ENCODE data around the gene NSUN2. TPM values are rescaled to one million over a fixed set of nuclear protein-coding genes. Genes with fewer than 3 reads are reported as not detected.

NSUN2 gene
- total RNA-seq, 2 experiments from 2014 or later = 48.3 to 50.8 TPM

- POLR2A ChIA-PET = no interaction called here
Measured at GRCh38 chr5:6570530-6570929, 62.3 kb downstream of the NSUN2 start.

DNA sequence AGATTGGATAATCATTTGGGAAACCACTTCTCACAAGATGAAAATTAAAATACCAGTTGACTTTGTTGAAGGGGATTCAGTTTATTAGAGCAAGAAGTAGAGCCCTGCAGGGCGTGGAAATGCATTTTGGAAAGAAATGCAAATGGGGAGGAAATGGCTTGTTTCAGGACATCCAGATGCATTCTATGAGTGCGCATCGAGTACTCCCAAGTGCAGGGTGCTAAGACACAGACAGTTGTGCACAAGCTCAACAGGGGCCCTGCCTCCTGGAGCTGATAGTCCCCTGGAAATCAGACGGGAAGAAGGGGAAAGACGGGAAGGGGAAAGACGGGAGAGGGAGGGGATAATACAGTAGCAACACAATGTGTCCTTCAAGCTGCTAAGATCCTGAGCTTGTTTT lies 64.0 kb downstream of the NSUN2 start:
- H3K27me3 ChIP-seq (ENCODE audit: control insufficient read depth in 1 of 2, insufficient read depth in 2 of 2, low read length in 2 of 2) = peaks cover 10 to 17% of the 10 kb centered on the region in 2 experiments
- no peaks in the 10 kb centered on the region for H3K36me3 ChIP-seq (ENCODE audit: insufficient read depth, low read length)
- Mint-ChIP-seq H3K4me3 (no peak overlapping the region), H3K9me3 (no peaks in the 10 kb centered on the region), H3K27ac (no peak overlapping the region), H3K36me3 (ENCODE audit: low read depth) (no peaks in the 10 kb centered on the region), H3K4me1 (ENCODE audit: low read depth) (no peaks in the 10 kb centered on the region), H3K27me3 (peaks cover 55% of the 10 kb centered on the region)
- DNase-seq (no peak), ATAC-seq (ENCODE audit: poor library complexity) (no peak)
- H3K4me3 ChIP-seq (ENCODE audit: low read length) = no peak overlapping the region
- ChIA-PET POLR2A (no interaction called here), CTCF (no interaction called here)
- intact Hi-C loops (cut with DNase I, micrococcal nuclease) = no loop called here
- H3K9me3 ChIP-seq (ENCODE audit: control insufficient read depth in 1 of 2, insufficient read depth in 1 of 2, low read length in 2 of 2) = no peaks in the 10 kb centered on the region
- H3K4me1 ChIP-seq (ENCODE audit: insufficient read depth, low read length) = no peaks in the 10 kb centered on the region
- H3K27ac ChIP-seq (ENCODE audit: low read depth in 1 of 2, low read length in 2 of 2) = no peak overlapping the region
- TF ChIP-seq CTCF (IDR thresholded peaks at IDR 0.05) = no peak

More at GRCh38 chr5:6570530-6570929, 62.3 kb downstream of the NSUN2 start:
- Histone ChIP-seq H3K36me3 (ENCODE audit: insufficient read depth, low read length) (no peaks in the 10 kb centered on the region), H3K27ac (ENCODE audit: low read depth in 1 of 2, low read length in 2 of 2) (no peak overlapping the region), H3K27me3 (ENCODE audit: control insufficient read depth in 1 of 2, insufficient read depth in 2 of 2, low read length in 2 of 2) (peaks cover 14 to 17% of the 10 kb centered on the region in 2 experiments), H3K9me3 (ENCODE audit: control insufficient read depth in 1 of 2, insufficient read depth in 1 of 2, low read length in 2 of 2) (no peaks in the 10 kb centered on the region), H3K4me1 (ENCODE audit: insufficient read depth, low read length) (no peaks in the 10 kb centered on the region), H3K4me3 (ENCODE audit: low read length) (no peak overlapping the region)
- DNase-seq = no peak
- Mint-ChIP-seq H3K27me3 (peaks cover 57% of the 10 kb centered on the region), H3K9me3 (no peaks in the 10 kb centered on the region), H3K4me1 (ENCODE audit: low read depth) (no peaks in the 10 kb centered on the region), H3K27ac (no peak overlapping the region), H3K36me3 (ENCODE audit: low read depth) (no peaks in the 10 kb centered on the region), H3K4me3 (no peak overlapping the region)
- no peak for ATAC-seq (ENCODE audit: poor library complexity)
- intact Hi-C loops (cut with DNase I, micrococcal nuclease) = loop anchor here in 1 of 2 experiments (5.0 kb wide), 1 partner anchor 1068 kb away; no protein-coding TSS in a partner anchor
- CTCF ChIA-PET = no interaction called here
- TF ChIP-seq CTCF (IDR thresholded peaks at IDR 0.05) = no peak

- Histone ChIP-seq H3K9me3 (ENCODE audit: control insufficient read depth in 1 of 2, insufficient read depth in 1 of 2, low read length in 2 of 2) (no peaks in the 10 kb centered on the region), H3K27me3 (ENCODE audit: control insufficient read depth in 1 of 2, insufficient read depth in 2 of 2, low read length in 2 of 2) (peaks cover 10 to 17% of the 10 kb centered on the region in 2 experiments), H3K27ac (ENCODE audit: low read depth in 1 of 2, low read length in 2 of 2) (no peak overlapping the region), H3K36me3 (ENCODE audit: insufficient read depth, low read length) (no peaks in the 10 kb centered on the region), H3K4me1 (ENCODE audit: insufficient read depth, low read length) (no peaks in the 10 kb centered on the region), H3K4me3 (ENCODE audit: low read length) (no peak overlapping the region)
- Mint-ChIP-seq H3K4me1 (ENCODE audit: low read depth) (no peaks in the 10 kb centered on the region), H3K4me3 (no peak overlapping the region), H3K27ac (no peak overlapping the region), H3K27me3 (peaks cover 52% of the 10 kb centered on the region), H3K36me3 (ENCODE audit: low read depth) (no peaks in the 10 kb centered on the region), H3K9me3 (no peaks in the 10 kb centered on the region)
- POLR2A ChIA-PET = no interaction called here
- no peak for TF ChIP-seq CTCF (IDR thresholded peaks at IDR 0.05)
- ATAC-seq (ENCODE audit: poor library complexity) (no peak), DNase-seq (no peak)
- CTCF ChIA-PET = no interaction called here
- intact Hi-C loops (cut with DNase I, micrococcal nuclease) = no loop called here
Measured at GRCh38 chr5:6568383-6568782, 64.5 kb downstream of the NSUN2 start.

Measured in CD4-positive, alpha-beta T cell (primary cell).